LNCaP clone FGC (cell line): ENCODE data around the gene RNF213.
A peak's percentile ranks its signal among the peaks of the same experiment; 100 is the strongest.

Experiments
- DNase-seq: peaks from one replicate; pipeline ENCODE4 v3.0.0-alpha.2; 2011; ENCODE audit warnings: low read depth
- H3K4me3 ChIP-seq: 2 replicates; pipeline ENCODE4 v1.5.1; 2011; ENCODE audit warnings: mild to moderate bottlenecking, low read depth, low read length, control low read depth
- CTCF ChIP-seq: IDR thresholded peaks from 2 replicates; pipeline ENCODE4 v1.5.1; 2012; ENCODE audit warnings: mild to moderate bottlenecking; ENCODE audit not compliant: control insufficient read depth, insufficient read depth; ENCODE audit errors: extremely low read depth

The RNF213 gene

GRCh38 chr17:80424878-80425765 is 164.5 kb downstream of the RNF213 start:
- TF ChIP-seq CTCF = no peak
- no peak for DNase-seq
- no peak overlapping the region for H3K4me3 ChIP-seq

GRCh38 chr17:80425835-80426426 is 165.3 kb downstream of the RNF213 start:
- no peak for DNase-seq
- no peak for TF ChIP-seq CTCF
- no peak overlapping the region for H3K4me3 ChIP-seq

- no peak overlapping the region for H3K4me3 ChIP-seq
Observed at GRCh38 chr17:80426671-80427326, 166.1 kb downstream of the RNF213 start.

GRCh38 chr17:80427366-80428282 is 167.0 kb downstream of the RNF213 start:
- H3K4me3 ChIP-seq = no peak overlapping the region
- no peak for TF ChIP-seq CTCF
- DNase-seq = no peak

More at GRCh38 chr17:80426671-80427326, 166.1 kb downstream of the RNF213 start:
- peak; percentile 98 for TF ChIP-seq CTCF
- peak; percentile 4 for DNase-seq

- no peak for TF ChIP-seq CTCF
- no peak for DNase-seq
Observed at GRCh38 chr17:80428363-80428762, 167.7 kb downstream of the RNF213 start.

GRCh38 chr17:80428796-80429195 is 168.1 kb downstream of the RNF213 start:
- no peak overlapping the region for H3K4me3 ChIP-seq
- TF ChIP-seq CTCF = no peak
- peak; percentile 31 for DNase-seq

More at GRCh38 chr17:80428363-80428762, 167.7 kb downstream of the RNF213 start:
- no peak overlapping the region for H3K4me3 ChIP-seq
